GM15510 (cell line): Measurements from ENCODE around the gene CCDC120.
A peak's percentile ranks its signal among the peaks of the same experiment; 100 is the strongest.

Source experiments
- POLR2A ChIP-seq: IDR thresholded peaks from 3 replicates; pipeline ENCODE4 v1.6.1; 2011; ENCODE audit warnings: borderline replicate concordance; ENCODE audit not compliant: insufficient read length; ENCODE audit errors: extremely low read depth

Gene CCDC120

GRCh38 chrX:49073601-49074575 is 15.1 kb downstream of the CCDC120 start, which contains the start of gene PRAF2:
TSS of gene PRAF2 (minus strand) at chrX:49074002. CDS start at chrX:49073987, 15 bp downstream.
- peak; percentile 55 for TF ChIP-seq POLR2A

DNA sequence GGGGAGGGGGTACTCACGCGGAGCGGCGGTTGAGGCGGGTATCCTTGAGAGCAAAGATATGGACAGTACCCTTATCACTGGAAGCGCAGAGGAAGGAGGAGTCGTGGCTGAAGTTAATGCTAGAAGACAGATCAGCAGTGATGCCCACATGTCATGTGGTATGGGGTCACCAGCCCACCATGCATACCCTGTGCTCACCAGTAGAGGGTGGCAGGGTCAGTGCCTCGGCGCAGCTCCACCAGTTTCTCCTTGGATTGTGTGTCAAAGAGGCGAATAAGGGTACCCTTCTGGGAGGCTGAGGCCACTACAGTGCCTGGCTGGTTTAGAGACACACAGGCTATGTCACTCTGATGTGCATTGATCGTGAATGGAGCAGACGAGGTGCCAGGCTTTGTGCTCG is 16.5 kb downstream of the CCDC120 start:
- TF ChIP-seq POLR2A, result no peak

GRCh38 chrX:49077941-49078340 is 19.1 kb downstream of the CCDC120 start:
- no peak for TF ChIP-seq POLR2A

GRCh38 chrX:49079489-49080428 is 21.0 kb downstream of the CCDC120 start, which contains the start of gene WDR45:
TSS of gene WDR45 (minus strand) at chrX:49079887. CDS start at chrX:49078095, 1,792 bp downstream.
- TF ChIP-seq POLR2A, result no peak

- TF ChIP-seq POLR2A, result no peak
Measured at GRCh38 chrX:49082271-49082871, 23.6 kb downstream of the CCDC120 start.

DNA sequence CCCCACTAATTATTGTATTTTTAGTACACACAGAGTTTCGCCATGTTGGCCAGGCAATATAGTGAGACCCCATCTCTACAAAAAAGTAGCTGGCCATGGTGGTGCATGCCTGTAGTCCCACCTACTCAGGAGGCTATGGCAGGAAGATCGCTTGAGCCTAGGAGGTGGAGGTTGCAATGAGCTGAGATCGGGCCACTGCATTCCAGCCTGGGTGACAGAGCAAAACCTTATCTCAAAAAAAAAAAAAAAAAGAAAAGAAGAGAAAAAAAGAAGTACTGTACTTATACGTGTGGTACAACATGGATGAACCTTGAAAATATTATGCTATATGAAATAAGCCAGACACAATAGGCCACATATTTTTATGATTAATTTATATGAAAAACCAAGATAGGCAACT is 30.8 kb downstream of the CCDC120 start:
- TF ChIP-seq POLR2A, result no peak

- TF ChIP-seq POLR2A, result no peak
Measured at GRCh38 chrX:49096419-49096818, 37.6 kb downstream of the CCDC120 start.

DNA sequence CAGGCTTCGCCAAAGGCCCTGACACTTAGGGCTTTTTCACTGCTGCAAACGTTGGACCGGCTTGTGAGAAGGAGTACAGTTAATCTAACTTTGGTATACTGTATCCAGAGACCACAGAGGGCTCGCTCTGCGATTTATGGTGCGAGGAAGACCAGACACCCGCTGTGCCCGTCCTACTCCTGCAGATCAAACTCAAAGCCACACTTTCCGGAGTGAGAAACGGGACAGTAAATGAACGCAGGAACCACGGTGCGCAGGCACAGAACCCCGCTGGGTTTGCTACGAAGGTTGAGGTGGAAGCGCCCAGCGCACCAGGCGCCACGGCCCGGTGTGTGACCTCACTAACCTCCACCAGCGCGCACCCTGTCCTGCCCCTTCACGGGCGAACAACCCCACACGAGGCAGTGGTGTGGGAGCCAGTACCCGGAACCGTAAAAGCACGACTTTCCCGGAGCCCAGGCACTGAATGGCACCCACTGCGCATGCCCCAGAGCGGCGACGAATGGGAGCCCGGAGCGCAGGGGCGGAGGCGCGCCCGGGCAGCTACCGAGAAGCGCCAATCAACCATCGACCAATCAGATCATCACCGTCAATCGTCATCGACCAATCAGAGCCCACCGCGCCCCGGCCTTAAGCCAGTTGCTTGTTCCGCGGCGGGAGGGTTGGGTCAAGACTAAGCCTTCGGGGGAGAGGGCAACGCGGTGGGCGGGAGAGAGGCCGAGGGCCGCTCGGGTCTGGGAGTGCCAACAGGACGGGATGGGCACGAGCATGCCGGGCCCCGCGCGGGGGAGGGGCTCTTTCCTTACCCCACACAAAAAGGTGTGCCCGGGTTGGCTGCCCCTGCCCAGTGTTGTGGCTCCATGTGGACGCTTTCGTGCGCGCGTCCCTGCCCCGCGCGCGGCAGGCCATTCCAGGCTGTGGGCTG is 42.2 kb downstream of the CCDC120 start:
- peak; percentile 71 for TF ChIP-seq POLR2A

DNA sequence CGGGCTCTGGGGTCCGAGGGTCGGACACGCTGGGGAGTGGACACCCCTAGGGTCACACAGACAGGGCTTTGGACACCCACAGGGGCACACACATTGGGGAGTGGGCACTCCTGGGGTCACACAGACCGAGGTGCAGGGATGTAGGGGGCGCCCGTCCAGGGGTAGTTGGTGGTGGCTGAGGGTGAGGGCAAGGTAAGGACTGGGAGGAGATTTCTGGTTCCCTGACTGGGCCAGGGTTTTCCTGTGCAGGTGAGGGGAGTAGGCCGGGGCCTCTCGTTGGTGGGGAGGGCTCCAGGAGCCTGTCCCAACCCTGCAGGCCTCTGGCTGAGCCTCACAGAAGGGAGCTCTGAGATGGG is 42.8 kb downstream of the CCDC120 start:
- TF ChIP-seq POLR2A, result no peak

GRCh38 chrX:49102190-49102589 is 43.4 kb downstream of the CCDC120 start:
- TF ChIP-seq POLR2A, result no peak

GRCh38 chrX:49103637-49104036 is 44.8 kb downstream of the CCDC120 start:
- no peak for TF ChIP-seq POLR2A

GRCh38 chrX:49106296-49106695 is 47.5 kb downstream of the CCDC120 start:
- TF ChIP-seq POLR2A, result no peak

DNA sequence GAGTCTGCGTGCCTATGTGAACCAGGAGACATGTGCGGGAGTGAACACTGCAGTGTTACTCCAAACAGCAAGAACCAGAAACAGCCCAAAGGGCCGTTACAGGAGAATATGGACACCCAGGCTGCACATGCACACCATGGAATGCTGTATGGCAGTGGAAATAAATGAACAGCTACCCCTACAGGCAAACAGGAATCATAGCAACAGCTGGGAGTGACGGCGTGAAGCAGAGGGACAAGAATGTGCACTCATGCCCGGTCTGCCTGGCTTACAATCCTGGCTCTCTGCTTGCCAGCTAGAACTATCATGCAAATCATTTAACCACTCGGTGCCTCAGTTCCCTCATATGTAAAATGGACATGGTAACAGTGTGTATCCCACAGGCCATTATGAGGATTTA is 48.1 kb downstream of the CCDC120 start:
- no peak for TF ChIP-seq POLR2A

DNA sequence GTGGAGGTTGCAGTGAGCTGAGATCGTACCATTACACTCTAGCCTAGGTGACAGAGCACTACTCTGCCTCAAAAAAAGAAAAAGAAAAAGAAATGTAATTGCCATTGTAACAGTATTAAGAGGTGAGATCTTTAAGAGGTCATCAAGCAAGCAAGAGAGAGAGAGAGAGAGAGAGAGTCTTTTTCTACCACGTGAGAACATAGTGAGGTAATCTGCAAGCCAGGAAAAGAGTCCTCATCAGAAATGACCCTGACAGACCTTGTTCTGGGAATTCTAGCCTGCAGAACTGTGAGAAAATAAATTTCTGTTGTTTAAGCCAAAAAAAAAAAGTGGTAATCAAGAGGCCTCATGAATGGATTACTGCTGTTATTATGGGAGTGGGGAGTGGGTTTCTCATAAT is 49.8 kb downstream of the CCDC120 start:
- no peak for TF ChIP-seq POLR2A
